MM.1S (cell line): Measurements from ENCODE around the gene RHOH.

Source experiments
- EZH2 ChIP-seq: fragments of 300-600 bp; sonication (generic); optimal IDR thresholded peaks from 2 replicates; pipeline ENCODE3; 2017; ENCODE audit warnings: low read depth, mild to moderate bottlenecking, antibody characterized with exemption, low read length, mixed read lengths
- EZH2phosphoT487 ChIP-seq: fragments of 300-600 bp; sonication (generic); IDR thresholded peaks from 2 replicates; pipeline ENCODE4 v1.6.1; 2018; ENCODE audit warnings: antibody characterized with exemption, low read length
- TF ChIP-seq, protein P1 (sequence below): fragments of 300-600 bp; sonication (generic); IDR thresholded peaks from 2 replicates; pipeline ENCODE4 v1.5.1; 2016; ENCODE audit warnings: antibody characterized with exemption, low read length, mixed read lengths

- TF ChIP-seq, protein P1, sequence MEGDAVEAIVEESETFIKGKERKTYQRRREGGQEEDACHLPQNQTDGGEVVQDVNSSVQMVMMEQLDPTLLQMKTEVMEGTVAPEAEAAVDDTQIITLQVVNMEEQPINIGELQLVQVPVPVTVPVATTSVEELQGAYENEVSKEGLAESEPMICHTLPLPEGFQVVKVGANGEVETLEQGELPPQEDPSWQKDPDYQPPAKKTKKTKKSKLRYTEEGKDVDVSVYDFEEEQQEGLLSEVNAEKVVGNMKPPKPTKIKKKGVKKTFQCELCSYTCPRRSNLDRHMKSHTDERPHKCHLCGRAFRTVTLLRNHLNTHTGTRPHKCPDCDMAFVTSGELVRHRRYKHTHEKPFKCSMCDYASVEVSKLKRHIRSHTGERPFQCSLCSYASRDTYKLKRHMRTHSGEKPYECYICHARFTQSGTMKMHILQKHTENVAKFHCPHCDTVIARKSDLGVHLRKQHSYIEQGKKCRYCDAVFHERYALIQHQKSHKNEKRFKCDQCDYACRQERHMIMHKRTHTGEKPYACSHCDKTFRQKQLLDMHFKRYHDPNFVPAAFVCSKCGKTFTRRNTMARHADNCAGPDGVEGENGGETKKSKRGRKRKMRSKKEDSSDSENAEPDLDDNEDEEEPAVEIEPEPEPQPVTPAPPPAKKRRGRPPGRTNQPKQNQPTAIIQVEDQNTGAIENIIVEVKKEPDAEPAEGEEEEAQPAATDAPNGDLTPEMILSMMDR: no peak
- TF ChIP-seq EZH2phosphoT487 (no peak), EZH2 (no peak)
Observed at GRCh38 chr4:40195182-40196177, 1.4 kb upstream of the RHOH start.
